SH-SY5Y (cell line): ENCODE data around the gene ZNF789.

ENCODE experiments used
- GATA2 ChIP-seq: IDR thresholded peaks from 2 replicates; pipeline ENCODE4 v1.6.1; 2011; ENCODE audit warnings: mild to moderate bottlenecking, low read depth, low read length
- GATA3 ChIP-seq: IDR thresholded peaks from 2 replicates; pipeline ENCODE4 v1.6.1; 2011; ENCODE audit warnings: low read depth, mild to moderate bottlenecking, low read length, moderate library complexity

- TF ChIP-seq GATA3 (no peak), GATA2 (no peak)
Measured at GRCh38 chr7:99465421-99465768, 7.3 kb upstream of the ZNF789 start.
